GM04504 (cell line): ENCODE data around the gene LIMS1.
"Not testable (repeated sequence)": the region's sequence is repeated elsewhere in the genome, so short reads cannot be mapped to it uniquely, and the experiment has no call there.

ENCODE experiments used
- DNase-seq: peaks from one replicate; pipeline ENCODE4 v3.0.0-alpha.2; 2012; ENCODE audit warnings: low read depth

LIMS1 gene

GRCh38 chr2:108634576-108635160 is 100.4 kb downstream of the LIMS1 start:
- no peak for DNase-seq

GRCh38 chr2:108635630-108636354 is 101.5 kb downstream of the LIMS1 start:
- DNase-seq: no peak

GRCh38 chr2:108637304-108637669 is 103.0 kb downstream of the LIMS1 start:
- peak; percentile 55 for DNase-seq

GRCh38 chr2:108640731-108641130 is 106.5 kb downstream of the LIMS1 start:
- DNase-seq: peak; percentile 63

DNA sequence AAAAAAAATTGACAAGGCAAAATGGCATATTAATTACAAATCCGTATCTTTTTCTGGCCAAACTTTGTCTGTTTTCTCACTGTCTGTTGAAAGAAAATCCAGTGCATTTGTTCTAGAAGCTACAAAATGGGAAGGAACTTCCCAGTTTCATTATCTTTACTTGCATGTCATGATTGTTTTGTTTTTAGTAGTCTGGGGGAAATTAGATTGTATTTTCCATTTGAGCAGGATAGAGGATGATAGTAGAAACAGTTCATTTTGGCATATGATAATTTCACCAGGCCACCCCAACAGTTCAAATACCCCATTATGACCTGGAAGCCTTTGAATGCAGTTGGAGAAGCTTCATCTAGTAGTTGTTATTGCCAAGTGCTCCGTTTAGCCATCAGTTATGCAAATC is 107.5 kb downstream of the LIMS1 start:
- DNase-seq: no peak

- no peak for DNase-seq
Observed at GRCh38 chr2:108643261-108643849, 109.1 kb downstream of the LIMS1 start.

DNA sequence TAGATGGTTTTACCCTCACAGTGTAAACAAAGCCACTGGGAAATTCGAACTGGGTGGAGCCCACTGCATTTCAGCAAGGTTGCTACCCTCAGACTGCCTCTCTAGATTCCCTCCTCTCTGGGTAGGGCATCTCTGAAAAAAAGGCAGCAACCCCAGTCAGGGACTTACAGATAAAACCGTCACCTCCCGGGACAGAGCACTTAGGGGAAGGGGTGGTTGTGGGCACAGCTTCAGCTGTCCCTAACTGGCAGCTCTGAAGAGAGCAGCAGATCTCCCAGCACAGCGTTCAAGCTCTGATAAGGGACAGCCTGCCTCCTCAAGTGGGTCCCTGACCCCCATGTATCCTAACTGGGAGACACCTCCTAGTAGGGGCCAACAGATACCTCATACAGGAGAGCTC is 109.6 kb downstream of the LIMS1 start:
- DNase-seq: not testable (repeated sequence)

- DNase-seq: not testable (repeated sequence)
Observed at GRCh38 chr2:108644446-108644845, 110.2 kb downstream of the LIMS1 start.

GRCh38 chr2:108648796-108649195 is 114.5 kb downstream of the LIMS1 start:
- DNase-seq: not testable (repeated sequence)

GRCh38 chr2:108650465-108650864 is 116.2 kb downstream of the LIMS1 start:
- DNase-seq: not testable (repeated sequence)

- not testable (repeated sequence) for DNase-seq
Observed at GRCh38 chr2:108651468-108651867, 117.2 kb downstream of the LIMS1 start.

- DNase-seq: peak; percentile 79
Observed at GRCh38 chr2:108652187-108652931, 118.1 kb downstream of the LIMS1 start.

DNA sequence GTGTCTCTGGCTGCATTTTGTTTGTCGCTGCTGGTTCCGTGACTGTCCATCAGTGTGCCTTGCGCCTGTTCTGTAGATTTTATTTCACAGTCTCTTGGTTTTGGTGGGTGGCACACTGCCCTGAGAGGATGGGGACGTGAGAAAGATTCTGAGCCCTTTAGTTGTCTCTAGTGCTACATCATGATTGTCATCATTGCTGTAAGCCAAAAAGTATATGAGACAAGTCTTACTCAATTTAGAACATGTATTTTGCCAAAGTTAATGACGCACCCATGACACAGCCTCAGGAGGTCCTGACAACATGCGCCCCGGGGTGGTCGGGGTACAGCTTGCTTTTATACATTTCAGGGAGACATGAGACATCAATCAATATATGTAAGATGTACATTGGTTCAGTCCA is 119.2 kb downstream of the LIMS1 start:
- DNase-seq: not testable (repeated sequence)

DNA sequence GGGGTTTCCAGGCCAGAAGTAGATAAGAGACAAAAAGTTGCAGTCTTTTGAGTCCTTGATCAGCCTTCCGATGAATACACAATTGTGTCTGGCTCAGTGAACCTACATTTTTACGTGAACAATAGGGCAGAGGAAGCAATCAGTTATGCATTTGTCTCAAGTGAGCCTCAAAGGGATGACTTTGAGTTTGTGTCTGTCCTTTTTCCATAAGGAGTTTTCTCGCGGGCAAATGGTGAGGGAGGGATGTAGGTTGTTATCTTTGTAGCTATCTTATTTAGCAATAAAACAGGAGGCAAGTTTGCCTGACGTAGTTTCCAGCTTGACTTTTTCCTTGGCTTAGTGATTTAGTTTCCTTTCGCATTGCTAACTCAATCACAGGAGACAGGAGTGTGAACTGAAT is 119.6 kb downstream of the LIMS1 start:
- DNase-seq: not testable (repeated sequence)

DNA sequence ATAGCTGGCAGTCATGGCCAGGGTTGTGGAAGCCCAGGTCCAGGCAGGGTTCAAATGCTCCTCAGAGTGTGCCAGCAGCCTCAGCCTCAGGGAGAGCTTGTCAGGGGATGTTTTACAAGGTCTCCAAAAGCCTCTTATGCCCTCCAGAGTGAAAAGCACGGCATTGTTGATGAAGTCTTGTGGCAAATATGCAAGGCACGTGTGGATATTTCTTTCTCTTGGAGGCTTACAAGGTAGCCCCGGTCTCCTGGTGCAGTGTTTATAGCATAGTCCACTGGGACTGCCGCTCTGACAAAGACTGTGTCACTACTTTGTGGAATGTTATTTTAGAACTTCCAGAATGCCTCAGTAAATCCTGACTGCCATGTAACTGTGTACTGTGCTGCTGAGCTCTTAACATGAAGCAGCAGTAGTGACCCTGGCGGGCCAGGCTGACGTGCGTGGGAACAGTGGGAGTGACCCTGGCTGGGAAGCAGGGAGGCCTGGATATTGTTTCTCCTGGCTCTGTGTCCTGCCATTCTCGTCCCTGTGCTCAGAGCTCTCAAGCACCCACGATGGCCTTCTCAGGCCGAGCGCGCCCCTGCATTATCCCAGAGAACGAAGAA is 120.4 kb downstream of the LIMS1 start:
- DNase-seq: not testable (repeated sequence)

- not testable (repeated sequence) for DNase-seq
Observed at GRCh38 chr2:108655270-108655669, 121.0 kb downstream of the LIMS1 start.

DNA sequence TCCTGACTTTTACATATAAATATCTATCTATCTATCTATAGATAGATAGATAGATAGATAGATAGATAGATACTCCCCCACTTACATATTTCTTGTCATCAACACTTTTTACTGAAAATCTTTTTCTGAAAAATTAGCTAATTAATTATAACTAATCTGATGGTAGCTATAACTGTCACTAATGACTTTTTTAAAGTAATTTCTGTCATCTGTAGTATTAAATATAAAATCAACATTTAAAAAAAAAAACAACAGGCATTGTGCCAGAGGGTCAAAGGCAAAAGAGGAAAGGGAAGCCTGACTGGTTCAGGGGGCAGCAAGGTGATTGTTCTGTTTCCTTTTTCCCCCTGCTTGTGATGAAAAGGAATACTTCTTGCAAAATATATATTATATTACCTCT is 122.0 kb downstream of the LIMS1 start:
- not testable (repeated sequence) for DNase-seq

DNA sequence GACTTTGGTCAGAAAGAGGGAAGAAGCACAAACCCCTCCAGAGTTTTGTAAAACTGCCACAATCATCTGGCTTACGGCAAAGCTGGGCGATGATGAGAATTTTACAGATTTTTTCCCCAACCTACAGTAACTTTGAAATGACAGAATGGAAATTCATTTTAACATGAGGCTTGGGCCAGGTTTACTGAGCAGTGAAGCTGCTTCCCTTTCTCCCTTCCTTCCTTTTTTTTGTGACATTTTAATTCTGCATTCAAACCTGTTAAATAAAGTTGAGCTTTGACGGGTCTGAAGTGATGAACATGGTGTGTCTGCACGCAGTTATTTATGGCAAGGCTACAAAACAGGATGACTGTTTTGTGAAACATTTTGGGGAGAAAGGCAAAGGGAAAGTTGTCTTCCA is 123.2 kb downstream of the LIMS1 start:
- not testable (repeated sequence) for DNase-seq

DNA sequence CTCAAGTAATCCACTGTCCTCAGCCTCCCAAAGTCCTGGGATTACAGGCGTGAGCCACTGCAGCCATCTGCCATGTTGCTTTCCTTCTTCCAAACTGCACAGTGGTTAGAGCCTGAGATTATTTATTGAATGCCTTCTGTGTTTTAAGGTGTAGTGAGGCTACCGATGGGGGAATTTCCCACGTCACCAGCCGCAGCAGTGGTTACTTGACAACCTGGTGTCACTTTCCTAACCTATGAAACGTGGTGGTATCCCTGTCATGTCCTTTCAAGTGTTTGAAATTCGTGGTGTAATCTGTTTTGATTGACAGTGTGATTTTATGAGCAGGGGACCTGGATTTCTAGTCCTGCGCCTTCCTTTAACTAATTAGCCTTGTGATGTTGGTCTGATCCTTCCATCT is 124.3 kb downstream of the LIMS1 start:
- not testable (repeated sequence) for DNase-seq

- DNase-seq: not testable (repeated sequence)
Observed at GRCh38 chr2:108661493-108661892, 127.2 kb downstream of the LIMS1 start.

DNA sequence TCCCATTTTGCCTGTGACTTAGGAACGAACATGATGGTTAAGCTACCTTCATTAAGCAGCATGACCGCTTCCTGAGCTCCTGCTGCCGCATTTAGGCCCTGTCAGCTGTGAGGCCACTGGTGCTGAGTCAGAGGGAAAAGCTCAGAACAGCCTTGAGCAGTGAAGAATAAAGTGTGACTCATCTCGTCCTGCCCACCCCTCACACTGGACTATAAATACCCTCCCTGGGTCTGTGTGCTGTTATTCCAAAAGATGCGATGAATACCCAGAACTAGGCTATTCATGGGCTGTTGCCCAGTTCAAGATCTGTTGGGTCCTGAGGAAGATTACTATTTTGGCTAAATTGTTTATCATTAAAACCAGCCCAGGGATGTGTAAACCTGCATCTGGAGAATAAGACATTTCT is 127.9 kb downstream of the LIMS1 start:
- DNase-seq: peak; percentile 31

DNA sequence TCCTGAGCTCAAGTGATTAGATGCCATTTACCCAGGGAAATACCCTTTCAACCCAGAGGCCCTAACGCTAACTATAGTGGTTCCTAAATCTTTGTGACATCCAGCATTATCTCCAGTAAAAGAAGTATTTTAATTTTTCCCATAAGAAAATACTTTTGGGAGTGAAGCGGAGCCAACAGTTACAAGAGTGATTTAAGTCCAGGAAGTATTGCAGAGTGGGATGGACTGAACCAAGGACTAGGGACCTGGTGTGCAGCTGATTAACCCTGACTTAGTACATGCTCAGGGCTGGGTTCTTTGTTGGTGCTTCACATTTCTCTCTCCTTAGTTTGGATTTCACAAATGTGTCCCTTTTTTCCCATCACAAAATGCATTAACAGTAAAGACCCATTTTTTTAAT is 129.1 kb downstream of the LIMS1 start:
- not testable (repeated sequence) for DNase-seq
